Upper lobe of right lung (tissue), 1 donor: ENCODE results near the gene RANBP9. TPM values are rescaled to one million over a fixed set of nuclear protein-coding genes. Genes with fewer than 3 reads are reported as not detected.

Experiments
- ATAC-seq: fragments of 200-7000 bp; cut with Tn5 transposase; one replicate; pipeline ENCODE4 v1.9.1; 2020; ENCODE audit warnings: mild to moderate bottlenecking, moderate library complexity
- DNase-seq: peaks from one replicate; pipeline ENCODE4 v3.0.0-alpha.2; 2020
- H3K27ac ChIP-seq: fragments of 200-600 bp; one replicate; pipeline ENCODE4 v1.8.0; 2022
- H3K27me3 ChIP-seq: fragments of 200-600 bp; one replicate; pipeline ENCODE4 v1.8.0; 2022; ENCODE audit warnings: mild to moderate bottlenecking
- H3K36me3 ChIP-seq: fragments of 200-600 bp; one replicate; pipeline ENCODE4 v1.8.0; 2022
- H3K4me1 ChIP-seq: fragments of 200-600 bp; one replicate; pipeline ENCODE4 v1.8.0; 2022
- H3K4me3 ChIP-seq: fragments of 200-600 bp; one replicate; pipeline ENCODE4 v1.8.0; 2022; ENCODE audit warnings: mild to moderate bottlenecking
- H3K9me3 ChIP-seq: fragments of 200-600 bp; one replicate; pipeline ENCODE4 v1.8.0; 2022
- CTCF ChIP-seq: fragments of 200-600 bp; IDR thresholded peaks from one replicate; pipeline ENCODE4 v1.8.0; 2022; ENCODE audit warnings: antibody characterized with exemption
- intact Hi-C: fragments of 100-400 bp; cut with DNase I; formaldehyde crosslinking; loops from one replicate; pipeline ENCODE4 v1.11.0; 2022
- total RNA-seq: library from RNA; stranded (reverse); fragmentation: NEBNext Ultra II Directional; extraction: Animal tissue kit (Norgen Biotek cat#: 25700); gene quantifications from one replicate; pipeline ENCODE4 v1.2.1, GENCODE V29; 2021
- donor health status: DM: no; HTN: yes; CAD: no; lungs with severe emphysema.

Gene RANBP9
- total RNA-seq, 1 donor from 2014 or later, result 38.5 TPM

DNA sequence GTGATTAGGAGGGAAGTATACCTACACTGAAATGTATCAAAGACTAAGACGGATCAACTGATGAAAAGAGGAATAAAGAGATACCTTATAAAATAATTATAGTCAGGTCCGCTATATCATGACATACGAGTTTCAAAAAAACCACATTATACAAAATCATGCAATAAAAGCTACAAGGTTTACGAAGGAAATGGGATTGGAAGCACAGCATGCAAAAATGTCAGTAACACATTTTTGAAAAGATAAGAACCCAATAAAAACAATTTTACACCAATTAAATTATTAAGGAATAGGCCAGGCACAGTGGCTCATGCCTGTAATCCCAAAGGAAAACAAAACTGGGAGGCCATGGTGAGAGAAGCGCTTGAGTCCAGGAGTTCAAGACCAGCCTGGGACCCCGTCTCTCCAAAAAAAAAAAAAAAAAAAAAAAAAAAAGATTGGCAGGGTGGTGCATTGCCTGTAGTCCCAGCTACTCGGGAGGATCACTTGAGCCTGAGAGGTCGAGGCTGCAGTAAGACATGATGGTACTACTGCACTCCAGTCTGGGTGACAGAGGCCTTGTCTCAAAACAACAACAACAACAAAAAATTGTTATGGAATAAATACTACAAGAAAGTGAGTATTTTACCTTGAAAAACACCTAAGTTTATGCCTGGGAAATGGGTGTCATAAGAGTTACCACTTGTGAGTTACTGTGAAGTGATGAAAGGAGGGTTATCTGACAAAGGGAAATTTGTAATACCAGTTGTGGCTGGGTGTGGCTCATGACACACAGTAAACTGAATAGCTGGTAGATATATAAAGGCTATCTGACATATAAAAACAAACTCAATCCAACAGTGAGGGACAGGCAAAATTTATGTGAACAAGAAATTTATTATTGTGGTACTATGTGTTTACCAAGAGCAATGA, 45.2 kb downstream of the RANBP9 start:
- intact Hi-C loops, result no loop called here

DNA sequence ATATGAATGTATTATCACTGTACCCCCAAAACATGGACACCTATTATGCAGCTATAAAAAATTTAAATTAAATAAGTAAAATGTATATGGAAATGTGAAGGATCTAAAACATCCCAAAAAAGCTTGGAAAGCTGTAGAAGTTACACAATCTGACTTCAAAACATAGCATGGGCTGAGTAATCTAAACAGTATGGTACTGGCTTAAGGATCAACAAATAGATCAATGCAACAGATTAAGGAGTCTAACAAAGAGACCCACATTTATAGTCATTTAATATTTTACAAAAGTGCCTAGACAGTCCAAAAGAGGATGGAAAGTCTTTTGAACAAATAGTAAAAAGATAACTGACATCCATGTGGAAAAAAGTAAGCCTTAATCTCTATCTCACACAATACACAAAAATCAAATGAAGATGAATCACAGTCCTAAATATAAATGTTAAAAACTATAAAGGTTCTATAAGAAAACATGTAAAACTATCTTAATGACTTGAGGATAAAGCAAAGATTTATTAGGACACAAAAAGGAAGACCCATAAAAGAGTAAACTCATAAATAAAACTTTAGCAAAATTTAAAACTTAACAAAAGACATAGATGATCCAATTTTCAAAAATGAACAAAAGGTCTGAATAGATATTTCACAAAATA, 46.8 kb downstream of the RANBP9 start:
- Histone ChIP-seq H3K27ac (no peak overlapping the region), H3K36me3 (no peaks in the 10 kb centered on the region), H3K4me3 (no peak overlapping the region), H3K9me3 (no peaks in the 10 kb centered on the region), H3K27me3 (no peaks in the 10 kb centered on the region), H3K4me1 (peaks cover 11% of the 10 kb centered on the region)
- intact Hi-C loops, result no loop called here
- ATAC-seq (no peak), DNase-seq (no peak)
- no peak for TF ChIP-seq CTCF

More for the DNA sequence above, 45.2 kb downstream of the RANBP9 start:
- DNase-seq (no peak), ATAC-seq (no peak)
- no peaks in the 10 kb centered on the region for H3K27me3 ChIP-seq
- peaks cover 5% of the 10 kb centered on the region for H3K4me1 ChIP-seq
- H3K36me3 ChIP-seq, result no peaks in the 10 kb centered on the region
- no peak overlapping the region for H3K4me3 ChIP-seq
- no peak overlapping the region for H3K27ac ChIP-seq
- H3K9me3 ChIP-seq, result no peaks in the 10 kb centered on the region
- TF ChIP-seq CTCF, result no peak

- Histone ChIP-seq H3K4me3 (no peak overlapping the region), H3K4me1 (peaks cover 11% of the 10 kb centered on the region), H3K27ac (no peak overlapping the region), H3K36me3 (no peaks in the 10 kb centered on the region), H3K9me3 (no peaks in the 10 kb centered on the region), H3K27me3 (no peaks in the 10 kb centered on the region)
- no peak for ATAC-seq
- TF ChIP-seq CTCF, result no peak
- intact Hi-C loops, result no loop called here
- no peak for DNase-seq
Observed at GRCh38 chr6:13663986-13664385, 47.6 kb downstream of the RANBP9 start.

DNA sequence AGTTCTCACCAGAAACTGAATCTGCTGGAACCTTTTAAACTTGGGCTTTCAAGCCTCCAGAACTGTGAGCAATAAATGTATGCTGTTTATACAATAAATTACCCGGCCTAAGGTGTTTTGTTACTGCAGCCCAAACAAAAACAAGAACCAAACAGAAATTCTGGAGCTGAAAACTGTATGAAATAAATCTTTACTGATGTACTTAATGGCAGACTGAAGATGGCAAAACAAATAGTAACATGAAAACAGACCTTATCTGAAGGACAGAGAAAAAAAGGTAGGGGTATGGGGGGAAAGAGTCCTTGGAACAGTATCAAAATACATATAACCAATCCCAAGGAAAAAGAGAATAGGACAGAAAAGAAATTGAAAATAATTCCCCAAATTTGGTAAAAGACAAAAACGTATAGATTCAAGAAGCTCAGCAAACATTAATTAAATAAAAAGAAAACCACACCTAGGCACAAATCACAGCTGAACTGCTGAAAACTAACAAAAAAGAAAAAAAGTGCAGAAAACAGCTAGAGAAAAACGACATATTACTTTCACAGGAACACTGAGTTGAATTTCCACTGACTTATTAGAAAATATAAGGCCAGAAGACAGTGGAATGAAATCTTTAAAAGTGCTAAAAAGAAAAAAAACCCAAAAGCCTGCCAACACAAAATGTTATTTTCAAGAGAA, 48.8 kb downstream of the RANBP9 start:
- DNase-seq (no peak), ATAC-seq (no peak)
- intact Hi-C loops, result no loop called here
- H3K27me3 ChIP-seq, result no peaks in the 10 kb centered on the region
- peaks cover 11% of the 10 kb centered on the region for H3K4me1 ChIP-seq
- no peaks in the 10 kb centered on the region for H3K36me3 ChIP-seq
- no peak for TF ChIP-seq CTCF
- H3K4me3 ChIP-seq, result no peak overlapping the region
- no peaks in the 10 kb centered on the region for H3K9me3 ChIP-seq
- no peak overlapping the region for H3K27ac ChIP-seq

GRCh38 chr6:13661647-13662046, 50.0 kb downstream of the RANBP9 start:
- H3K27ac ChIP-seq, result no peak overlapping the region
- no peaks in the 10 kb centered on the region for H3K27me3 ChIP-seq
- ATAC-seq (no peak), DNase-seq (no peak)
- H3K9me3 ChIP-seq, result no peaks in the 10 kb centered on the region
- no peaks in the 10 kb centered on the region for H3K36me3 ChIP-seq
- intact Hi-C loops, result no loop called here
- no peak for TF ChIP-seq CTCF
- peaks cover 8% of the 10 kb centered on the region for H3K4me1 ChIP-seq
- H3K4me3 ChIP-seq, result no peak overlapping the region
